DOHH2 (cell line): ENCODE measurements around the gene PPM1F.

ENCODE experiments used
- EZH2phosphoT487 ChIP-seq: fragments of 200-600 bp; sonication (generic); IDR thresholded peaks from 2 replicates; pipeline ENCODE4 v1.6.1; 2017; ENCODE audit warnings: borderline replicate concordance, mild to moderate bottlenecking, antibody characterized with exemption, low read length, moderate library complexity, mixed read lengths
- TF ChIP-seq, protein P1 (sequence below): fragments of 200-600 bp; sonication (generic); IDR thresholded peaks from one replicate; pipeline ENCODE4 v1.5.1; 2014; ENCODE audit warnings: antibody characterized with exemption, mild to moderate bottlenecking, low read depth, low read length; ENCODE audit not compliant: poor library complexity, severe bottlenecking

DNA sequence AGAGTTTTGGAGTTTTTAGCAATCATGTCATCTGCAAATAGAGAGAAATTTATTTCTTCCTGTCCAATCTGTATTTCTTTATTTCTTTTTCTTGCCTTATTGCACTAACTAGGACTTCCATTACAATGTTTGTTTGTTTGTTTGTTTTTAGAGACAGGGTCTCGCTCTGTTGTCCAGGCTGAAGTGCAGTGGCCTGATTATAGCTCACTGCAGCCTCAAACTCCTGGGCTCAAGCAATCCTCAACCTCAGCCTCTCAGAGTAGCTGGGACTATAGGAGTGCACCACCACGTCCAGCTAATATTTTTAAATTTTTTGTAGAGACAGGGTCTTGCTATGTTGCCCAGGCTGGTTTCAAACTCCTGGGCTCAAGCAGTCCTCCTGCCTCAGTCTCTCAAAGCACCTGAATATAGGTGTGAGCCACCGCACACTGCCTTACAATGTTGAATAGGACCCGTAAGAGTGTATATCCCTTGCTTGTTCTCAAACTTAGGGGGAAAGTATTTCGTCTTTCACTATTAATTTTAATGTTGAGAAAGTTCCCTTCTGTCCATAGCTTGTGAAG lies 55.6 kb downstream of the PPM1F start:
- no peak for TF ChIP-seq EZH2phosphoT487
- TF ChIP-seq, protein P1, sequence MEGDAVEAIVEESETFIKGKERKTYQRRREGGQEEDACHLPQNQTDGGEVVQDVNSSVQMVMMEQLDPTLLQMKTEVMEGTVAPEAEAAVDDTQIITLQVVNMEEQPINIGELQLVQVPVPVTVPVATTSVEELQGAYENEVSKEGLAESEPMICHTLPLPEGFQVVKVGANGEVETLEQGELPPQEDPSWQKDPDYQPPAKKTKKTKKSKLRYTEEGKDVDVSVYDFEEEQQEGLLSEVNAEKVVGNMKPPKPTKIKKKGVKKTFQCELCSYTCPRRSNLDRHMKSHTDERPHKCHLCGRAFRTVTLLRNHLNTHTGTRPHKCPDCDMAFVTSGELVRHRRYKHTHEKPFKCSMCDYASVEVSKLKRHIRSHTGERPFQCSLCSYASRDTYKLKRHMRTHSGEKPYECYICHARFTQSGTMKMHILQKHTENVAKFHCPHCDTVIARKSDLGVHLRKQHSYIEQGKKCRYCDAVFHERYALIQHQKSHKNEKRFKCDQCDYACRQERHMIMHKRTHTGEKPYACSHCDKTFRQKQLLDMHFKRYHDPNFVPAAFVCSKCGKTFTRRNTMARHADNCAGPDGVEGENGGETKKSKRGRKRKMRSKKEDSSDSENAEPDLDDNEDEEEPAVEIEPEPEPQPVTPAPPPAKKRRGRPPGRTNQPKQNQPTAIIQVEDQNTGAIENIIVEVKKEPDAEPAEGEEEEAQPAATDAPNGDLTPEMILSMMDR, result no peak
